ENCODE measurements around the gene NKX2-3. TPM values are rescaled to one million over a fixed set of nuclear protein-coding genes. Genes with fewer than 3 reads are reported as not detected.

Gene NKX2-3
- total RNA-seq = not detected

DNA sequence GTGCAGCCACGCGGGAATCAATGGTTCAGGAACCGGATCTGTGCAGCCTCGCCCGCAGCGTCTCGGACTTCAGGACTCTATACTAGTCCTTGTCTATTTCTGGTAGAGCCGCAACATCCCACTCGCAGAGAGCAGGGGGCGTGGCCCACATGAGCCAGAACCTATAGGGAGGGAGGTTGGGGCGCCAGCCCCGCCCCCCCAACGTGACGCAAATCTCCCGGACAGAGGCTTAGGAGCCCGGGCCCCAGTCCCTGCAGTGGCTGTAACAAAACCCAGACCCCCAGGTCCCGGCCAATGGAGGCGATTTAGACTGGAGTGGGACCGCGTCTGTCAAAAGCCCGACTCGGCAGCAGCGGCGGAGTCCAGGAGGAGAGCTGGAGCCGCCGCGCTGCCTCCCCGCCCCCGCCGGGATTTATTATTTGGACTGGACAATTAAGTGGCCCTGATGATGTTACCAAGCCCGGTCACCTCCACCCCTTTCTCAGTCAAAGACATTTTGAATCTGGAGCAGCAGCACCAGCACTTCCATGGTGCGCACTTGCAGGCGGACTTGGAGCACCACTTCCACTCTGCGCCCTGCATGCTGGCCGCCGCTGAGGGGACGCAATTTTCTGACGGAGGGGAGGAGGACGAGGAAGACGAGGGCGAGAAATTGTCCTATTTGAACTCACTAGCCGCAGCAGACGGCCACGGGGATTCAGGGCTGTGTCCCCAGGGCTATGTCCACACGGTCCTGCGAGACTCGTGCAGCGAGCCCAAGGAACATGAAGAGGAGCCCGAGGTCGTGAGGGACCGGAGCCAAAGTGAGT lies at the start of gene NKX2-3:
Gene NKX2-3 (plus strand): TSS at position 256 of the 809 bp plus-strand sequence. CDS start 190 bp downstream, at position 446.
- peak; percentile 77 for ATAC-seq (replicated peaks)
- Mint-ChIP-seq H3K4me3 (peak within 1 kb of the TSS; percentile 43), H3K36me3 (ENCODE audit: low read depth) (no peaks in the 10 kb centered on the region), H3K27ac (no peak within 1 kb of the TSS), H3K4me1 (peaks cover 16% of the 10 kb centered on the region), H3K9me3 (no peaks in the 10 kb centered on the region), H3K27me3 (peaks cover 65% of the 10 kb centered on the region)

DNA sequence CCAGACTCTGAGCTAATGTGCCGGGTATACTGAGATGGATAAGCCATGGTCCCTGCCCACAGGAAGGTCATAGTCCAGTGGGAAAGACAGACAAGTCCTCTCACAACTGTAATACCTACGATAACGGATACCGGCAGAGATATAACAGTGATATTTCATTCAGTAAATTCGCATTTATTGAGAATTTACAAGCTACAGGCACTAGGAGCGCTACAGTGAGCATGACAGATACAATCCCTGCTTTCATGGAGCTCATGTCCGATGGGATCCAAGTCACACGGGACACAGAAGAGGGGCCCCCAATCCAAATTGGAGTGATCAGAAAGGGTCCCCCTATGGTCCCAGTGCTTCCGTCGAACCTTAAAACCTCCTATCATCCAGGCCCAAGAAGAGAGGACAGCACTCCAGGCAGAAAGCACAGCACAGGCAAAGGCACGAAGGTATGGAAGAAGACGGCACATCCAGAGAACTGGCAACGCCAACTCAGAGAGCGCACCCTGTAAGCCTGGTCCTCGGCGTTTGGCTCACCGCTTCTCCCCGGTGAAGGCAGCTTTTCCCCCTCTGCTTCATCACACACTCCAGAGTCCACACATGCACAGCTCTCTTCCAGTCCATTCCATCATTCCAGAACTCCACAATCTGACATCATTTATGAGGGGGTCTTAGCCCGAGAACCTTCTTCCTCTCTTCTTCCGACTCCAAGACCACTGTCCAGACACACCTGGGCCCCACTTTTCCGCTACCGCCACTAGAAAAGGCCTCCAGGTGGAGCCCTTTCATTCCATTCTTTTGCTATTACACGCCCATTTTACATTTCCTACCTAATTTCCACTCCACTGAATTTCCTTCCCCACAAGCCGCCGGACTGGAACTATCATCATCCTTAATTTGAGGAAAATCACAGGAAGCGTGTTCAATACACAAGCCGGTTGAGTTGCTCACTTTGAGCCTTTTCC lies 47.8 kb upstream of the NKX2-3 start:
- H3K27ac Mint-ChIP-seq = no peak overlapping the region
- H3K9me3 Mint-ChIP-seq = no peaks in the 10 kb centered on the region
- no peaks in the 10 kb centered on the region for H3K36me3 Mint-ChIP-seq (ENCODE audit: low read depth)
- H3K27me3 Mint-ChIP-seq = peaks cover 42% of the 10 kb centered on the region
- no peak for ATAC-seq (replicated peaks)
- H3K4me1 Mint-ChIP-seq = no peaks in the 10 kb centered on the region
- H3K4me3 Mint-ChIP-seq = no peak overlapping the region

DNA sequence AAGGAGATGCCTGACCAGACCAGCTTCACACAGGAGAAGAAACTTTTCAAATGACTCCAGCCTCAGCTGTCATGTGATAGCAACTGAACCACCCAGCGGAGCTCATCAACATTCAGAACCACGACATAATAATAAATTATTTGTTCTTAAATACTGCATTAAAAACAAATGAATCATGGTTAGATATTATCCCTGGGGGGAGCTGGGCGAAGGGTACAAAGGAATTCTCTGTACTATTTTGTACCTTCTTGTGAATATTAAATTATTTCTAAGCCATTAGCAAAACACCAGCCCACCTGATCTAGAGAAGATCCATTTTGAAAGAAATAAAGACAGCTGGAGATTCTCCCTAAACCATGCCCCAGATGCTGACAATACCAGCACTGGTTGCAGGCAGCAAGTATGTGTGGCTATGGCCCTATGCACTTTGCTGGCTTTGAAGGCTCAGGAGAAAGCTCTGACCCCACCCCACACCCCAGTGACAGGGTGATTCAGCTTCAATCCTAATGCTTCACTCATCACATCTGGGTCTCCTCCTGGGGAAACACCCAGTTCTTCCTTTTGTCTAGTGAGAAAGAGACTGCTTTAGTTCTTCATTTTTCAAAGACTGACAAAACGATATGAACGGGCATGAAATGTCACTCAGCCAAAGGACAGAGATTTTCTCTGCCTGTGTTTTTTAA lies 45.5 kb upstream of the NKX2-3 start:
- Mint-ChIP-seq H3K4me3 (no peak overlapping the region), H3K27ac (no peak overlapping the region), H3K4me1 (no peaks in the 10 kb centered on the region), H3K36me3 (ENCODE audit: low read depth) (no peaks in the 10 kb centered on the region), H3K9me3 (no peaks in the 10 kb centered on the region), H3K27me3 (peaks cover 42% of the 10 kb centered on the region)
- no peak for ATAC-seq (replicated peaks)

DNA sequence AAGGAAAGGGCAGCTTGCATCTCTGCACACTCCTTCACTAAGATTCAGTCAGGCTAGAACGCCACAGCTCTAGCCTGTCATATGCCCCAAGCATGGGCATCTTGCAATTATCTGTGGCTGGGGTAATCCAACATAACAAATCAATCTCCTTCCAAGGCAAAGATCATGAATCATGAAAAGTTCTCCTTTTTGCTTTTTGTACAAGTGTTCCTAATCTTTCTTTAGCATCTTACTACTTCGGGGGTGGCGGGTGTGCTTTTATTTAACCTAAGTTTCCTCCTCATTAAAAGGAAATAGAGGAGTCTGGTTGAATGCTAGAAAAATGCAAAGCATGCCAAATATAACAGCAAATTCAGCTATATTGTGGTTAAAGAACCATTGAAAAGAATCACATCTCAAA lies 43.5 kb upstream of the NKX2-3 start:
- H3K27me3 Mint-ChIP-seq = peaks cover 42% of the 10 kb centered on the region
- H3K27ac Mint-ChIP-seq = no peak overlapping the region

DNA sequence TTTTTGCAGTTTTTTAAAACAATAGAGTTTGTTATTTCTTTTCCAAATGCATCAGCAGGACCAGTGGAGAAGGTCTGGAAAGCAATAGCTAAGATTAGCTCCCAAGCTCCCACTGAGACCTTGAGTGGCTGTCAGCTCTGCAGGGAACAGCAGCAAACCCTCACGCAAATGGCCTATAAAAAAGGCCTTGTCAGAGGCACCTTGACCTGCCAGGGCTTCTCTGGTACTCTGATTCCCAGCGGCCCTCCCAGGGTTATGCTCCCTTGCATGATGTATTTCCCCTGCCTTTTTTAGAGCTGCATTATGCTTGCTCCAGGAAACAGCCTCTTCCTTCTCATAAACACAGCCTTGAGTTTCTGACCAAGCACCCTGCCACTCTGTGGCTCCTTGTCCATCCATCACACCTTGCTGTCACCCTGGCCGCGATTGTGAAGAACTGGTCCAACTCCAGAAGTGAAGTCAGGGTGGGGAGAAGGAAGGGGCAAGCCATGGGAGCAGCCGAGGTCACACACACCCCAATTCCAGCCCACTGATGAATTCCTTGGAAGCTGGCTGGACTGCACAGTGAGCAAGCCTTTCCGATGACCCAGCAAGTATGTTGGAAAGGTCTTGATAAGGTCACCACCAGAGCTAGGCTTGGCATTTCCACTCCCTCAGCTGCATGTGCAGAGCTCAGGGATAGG lies 35.3 kb upstream of the NKX2-3 start:
- peaks cover 6% of the 10 kb centered on the region for H3K9me3 Mint-ChIP-seq
- no peak overlapping the region for H3K4me3 Mint-ChIP-seq
- H3K27ac Mint-ChIP-seq = no peak overlapping the region
- H3K27me3 Mint-ChIP-seq = peaks cover 22% of the 10 kb centered on the region
- no peaks in the 10 kb centered on the region for H3K4me1 Mint-ChIP-seq
- H3K36me3 Mint-ChIP-seq (ENCODE audit: low read depth) = no peaks in the 10 kb centered on the region
- no peak for ATAC-seq (replicated peaks)

More for the DNA sequence above, 43.5 kb upstream of the NKX2-3 start:
- no peak for ATAC-seq (replicated peaks)
- Mint-ChIP-seq H3K4me1 (no peaks in the 10 kb centered on the region), H3K36me3 (ENCODE audit: low read depth) (no peaks in the 10 kb centered on the region), H3K9me3 (no peaks in the 10 kb centered on the region), H3K4me3 (no peak overlapping the region)

DNA sequence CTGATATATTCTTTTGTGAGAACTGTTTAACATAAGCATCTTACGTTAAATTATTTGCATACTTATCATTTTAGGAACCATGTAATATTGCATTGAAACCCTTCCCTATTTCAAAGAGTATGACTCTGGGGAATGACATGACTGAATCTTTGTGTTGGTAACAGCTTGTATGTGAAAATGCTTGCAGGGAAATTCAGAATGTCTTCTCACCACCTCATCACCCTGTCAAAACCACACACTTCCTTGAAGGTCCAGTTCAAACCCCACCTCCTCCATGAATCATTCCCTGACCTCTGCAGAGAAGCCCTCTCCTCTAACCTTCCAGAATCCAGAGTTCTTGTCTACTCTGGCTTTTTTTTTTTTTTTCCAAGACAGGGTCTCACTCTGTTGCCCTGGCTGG lies 26.3 kb upstream of the NKX2-3 start:
- peaks cover 8% of the 10 kb centered on the region for H3K9me3 Mint-ChIP-seq
- H3K4me1 Mint-ChIP-seq = no peaks in the 10 kb centered on the region
- H3K27ac Mint-ChIP-seq = no peak overlapping the region
- H3K36me3 Mint-ChIP-seq (ENCODE audit: low read depth) = no peaks in the 10 kb centered on the region
- H3K27me3 Mint-ChIP-seq = peaks cover 36% of the 10 kb centered on the region
- H3K4me3 Mint-ChIP-seq = no peak overlapping the region
- ATAC-seq (replicated peaks) = no peak

DNA sequence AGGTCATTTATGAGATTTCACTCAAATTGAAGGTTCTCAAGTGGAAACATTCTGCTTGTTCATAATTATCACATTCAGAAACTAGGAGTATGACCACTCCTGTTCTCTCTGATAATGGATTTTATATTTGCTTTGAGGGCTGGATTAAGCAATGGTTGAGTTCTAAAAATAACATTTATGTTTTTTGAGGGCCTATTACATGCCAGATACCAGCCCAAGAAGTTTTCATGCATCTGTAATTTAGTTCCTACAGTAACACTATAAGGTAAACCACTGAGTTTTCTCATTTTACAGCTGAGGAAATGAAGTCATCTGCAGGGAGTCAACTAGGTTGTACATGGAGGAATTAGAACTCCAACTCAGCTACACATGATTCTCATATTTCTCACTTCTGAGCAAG lies 25.5 kb upstream of the NKX2-3 start:
- H3K36me3 Mint-ChIP-seq (ENCODE audit: low read depth) = no peaks in the 10 kb centered on the region
- no peak overlapping the region for H3K4me3 Mint-ChIP-seq
- H3K27ac Mint-ChIP-seq = no peak overlapping the region
- ATAC-seq (replicated peaks) = no peak
- H3K27me3 Mint-ChIP-seq = peaks cover 37% of the 10 kb centered on the region
- no peaks in the 10 kb centered on the region for H3K4me1 Mint-ChIP-seq
- peaks cover 8% of the 10 kb centered on the region for H3K9me3 Mint-ChIP-seq

DNA sequence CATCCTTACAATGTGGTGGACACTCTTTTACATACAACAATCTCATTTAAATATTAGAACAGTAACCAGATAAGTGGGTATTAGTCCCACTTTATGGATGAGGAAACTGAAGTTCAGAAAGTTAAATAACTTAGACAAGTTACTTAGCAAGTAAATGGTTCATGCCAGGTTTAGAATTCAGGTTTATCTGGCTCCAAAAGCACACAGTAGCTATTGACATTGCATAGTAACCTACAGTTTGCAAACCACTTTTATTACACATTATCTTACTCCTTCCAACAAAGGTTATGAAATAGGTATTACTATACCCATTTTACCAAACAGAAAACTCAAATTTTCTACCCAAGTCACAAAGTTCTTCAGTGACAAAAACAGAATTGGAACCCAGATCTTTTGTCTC lies 19.7 kb upstream of the NKX2-3 start:
- no peak overlapping the region for H3K4me3 Mint-ChIP-seq
- H3K9me3 Mint-ChIP-seq = peaks cover 8% of the 10 kb centered on the region
- H3K4me1 Mint-ChIP-seq = no peaks in the 10 kb centered on the region
- ATAC-seq (replicated peaks) = no peak
- no peaks in the 10 kb centered on the region for H3K36me3 Mint-ChIP-seq (ENCODE audit: low read depth)
- H3K27ac Mint-ChIP-seq = no peak overlapping the region
- H3K27me3 Mint-ChIP-seq = peaks cover 44% of the 10 kb centered on the region

DNA sequence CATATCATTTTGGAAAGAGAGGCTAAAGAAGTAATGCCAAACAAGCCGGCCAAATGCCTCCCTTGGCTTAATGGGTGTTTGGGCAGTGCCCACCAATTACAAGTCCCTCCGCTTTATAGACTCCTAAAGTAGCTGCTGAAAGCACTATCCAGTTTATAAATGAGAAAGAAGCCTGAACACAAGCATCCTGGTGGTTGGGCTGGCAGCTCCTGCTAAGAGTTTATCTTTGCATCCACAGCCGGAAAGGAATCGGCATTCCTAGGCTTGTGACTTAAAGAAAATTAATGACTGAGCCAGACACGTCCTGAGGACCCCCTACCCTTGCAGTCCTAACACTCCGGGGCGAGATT lies 13.1 kb upstream of the NKX2-3 start:
- Mint-ChIP-seq H3K36me3 (ENCODE audit: low read depth) (no peaks in the 10 kb centered on the region), H3K4me3 (no peak overlapping the region), H3K27me3 (peaks cover 50% of the 10 kb centered on the region), H3K27ac (no peak overlapping the region), H3K9me3 (no peaks in the 10 kb centered on the region), H3K4me1 (peaks cover 5% of the 10 kb centered on the region)
- no peak for ATAC-seq (replicated peaks)

DNA sequence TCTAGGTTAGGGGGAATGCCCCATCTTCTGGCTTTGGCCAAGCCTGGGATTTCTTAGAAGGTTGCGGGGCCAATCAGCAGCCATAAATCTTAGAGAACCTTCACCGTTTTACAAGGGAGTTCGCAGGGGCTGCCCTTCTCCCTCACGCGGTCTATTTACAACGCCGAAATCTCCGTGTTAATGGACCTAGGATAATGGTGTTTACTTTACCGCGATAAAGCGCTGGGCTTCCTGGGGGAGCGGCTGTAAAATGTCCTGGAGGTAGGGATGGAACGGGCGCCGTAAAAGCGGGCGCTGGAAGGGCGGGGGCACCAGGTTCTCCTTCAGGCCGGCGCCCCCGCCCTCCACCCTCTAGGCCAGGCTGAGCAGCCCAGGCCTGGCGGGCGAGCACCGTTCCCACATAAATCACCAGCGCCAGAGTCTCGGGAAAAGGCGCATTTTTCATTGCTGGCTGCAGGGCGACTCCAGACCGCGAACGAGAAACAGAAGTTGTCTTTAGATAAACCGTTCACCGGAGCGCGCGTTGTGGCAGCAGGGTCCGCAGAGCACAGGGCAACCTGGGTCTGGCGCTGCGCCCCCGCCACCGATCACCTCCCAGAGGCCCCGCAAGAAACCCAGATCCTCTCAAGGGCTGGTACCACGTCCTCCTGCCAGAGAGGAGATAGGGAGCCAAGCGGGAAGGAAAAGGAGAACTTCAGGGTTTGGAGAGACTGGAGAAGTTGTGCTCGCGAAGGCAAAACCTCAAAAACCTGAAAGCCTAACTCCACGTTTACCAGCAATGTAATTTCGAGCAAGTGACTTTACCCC lies 12.5 kb upstream of the NKX2-3 start:
- H3K36me3 Mint-ChIP-seq (ENCODE audit: low read depth) = no peaks in the 10 kb centered on the region
- no peaks in the 10 kb centered on the region for H3K9me3 Mint-ChIP-seq
- peaks cover 56% of the 10 kb centered on the region for H3K27me3 Mint-ChIP-seq
- peaks cover 5% of the 10 kb centered on the region for H3K4me1 Mint-ChIP-seq
- no peak overlapping the region for H3K27ac Mint-ChIP-seq
- H3K4me3 Mint-ChIP-seq = no peak overlapping the region
- no peak for ATAC-seq (replicated peaks)

DNA sequence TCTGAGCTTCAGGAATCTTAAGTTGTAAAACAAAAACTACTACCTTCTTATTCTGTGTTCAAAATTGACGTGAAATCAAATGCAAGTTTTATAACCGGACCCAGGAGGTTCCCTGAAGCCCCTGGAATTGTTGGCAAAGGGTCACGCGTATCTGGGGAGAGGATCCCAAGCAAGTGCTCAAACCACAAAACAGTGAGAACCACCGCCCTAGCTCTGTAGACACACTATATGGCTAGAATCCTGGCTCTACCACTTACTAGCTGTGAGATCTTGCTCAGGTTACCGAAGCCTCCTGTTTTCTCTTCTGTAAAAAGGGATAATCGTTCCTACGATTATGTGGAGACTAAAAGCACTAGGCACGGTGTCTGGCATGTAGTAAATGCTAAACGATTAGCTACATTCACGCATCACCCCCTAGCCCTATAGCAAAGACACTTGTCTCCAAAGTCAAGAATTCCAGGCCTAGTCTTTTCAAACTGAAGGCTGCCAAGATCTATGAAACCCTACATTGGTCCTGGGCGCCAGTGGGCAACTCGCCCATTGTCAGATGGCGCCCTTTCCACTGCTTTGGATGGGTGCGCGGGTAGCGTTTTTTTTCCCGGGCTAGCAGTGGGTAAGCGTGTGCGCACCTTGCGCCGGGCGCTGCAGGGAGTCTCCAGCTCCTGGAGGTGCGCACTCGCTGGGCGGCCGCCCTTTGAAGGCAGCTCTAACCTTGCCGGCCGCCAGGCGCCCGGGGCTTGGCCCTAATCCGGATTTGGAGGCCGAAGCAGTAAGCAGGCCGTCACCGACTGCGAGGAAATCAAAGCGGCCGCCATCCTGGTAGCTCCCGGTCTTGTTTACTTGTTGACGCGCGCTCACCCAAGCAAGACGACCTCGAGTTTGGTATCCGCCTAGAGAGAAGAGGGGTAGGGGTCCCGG lies 11.6 kb upstream of the NKX2-3 start:
- H3K9me3 Mint-ChIP-seq = no peaks in the 10 kb centered on the region
- no peak overlapping the region for H3K27ac Mint-ChIP-seq
- no peak overlapping the region for H3K4me3 Mint-ChIP-seq
- H3K4me1 Mint-ChIP-seq = peaks cover 5% of the 10 kb centered on the region
- ATAC-seq (replicated peaks) = no peak
- H3K36me3 Mint-ChIP-seq (ENCODE audit: low read depth) = no peaks in the 10 kb centered on the region
- peaks cover 60% of the 10 kb centered on the region for H3K27me3 Mint-ChIP-seq

DNA sequence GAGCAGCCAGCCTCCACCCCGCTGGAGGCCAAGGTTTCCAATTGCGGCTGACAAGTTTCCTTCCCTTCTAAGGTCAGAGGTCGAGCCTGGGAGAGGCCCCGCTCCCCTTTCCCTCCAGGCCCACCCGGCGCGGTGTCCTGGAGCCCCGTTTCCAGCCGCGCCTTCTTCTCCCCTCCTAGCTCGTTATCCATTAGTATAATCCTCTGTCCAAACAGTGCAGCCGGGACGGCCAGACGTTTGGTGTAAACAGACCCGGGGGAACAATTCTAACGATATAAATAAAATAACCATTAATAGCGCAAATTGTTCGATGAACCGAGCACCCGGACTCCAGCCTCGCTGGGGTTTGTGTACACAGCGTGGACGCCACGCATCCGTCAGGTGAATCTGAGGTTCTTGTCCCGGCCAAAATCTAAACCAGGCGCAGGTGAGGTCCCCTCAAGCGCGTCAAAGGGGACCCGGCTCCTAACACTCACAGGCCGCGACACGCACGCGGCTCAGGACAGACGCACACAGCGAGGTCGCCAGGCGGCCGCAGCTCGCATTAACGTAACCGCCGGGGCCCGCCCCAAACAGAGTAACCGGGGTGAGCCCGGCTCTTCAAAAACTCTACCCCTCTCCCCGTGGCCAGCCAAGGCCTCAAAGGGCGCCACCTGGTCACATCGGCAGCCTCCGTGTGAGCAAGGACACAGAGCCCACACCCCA lies 10.8 kb upstream of the NKX2-3 start:
- ATAC-seq (replicated peaks) = no peak
- Mint-ChIP-seq H3K9me3 (no peaks in the 10 kb centered on the region), H3K36me3 (ENCODE audit: low read depth) (no peaks in the 10 kb centered on the region)

More for the DNA sequence above, 10.8 kb upstream of the NKX2-3 start:
- Mint-ChIP-seq H3K27ac (no peak overlapping the region), H3K4me1 (peaks cover 5% of the 10 kb centered on the region), H3K4me3 (no peak overlapping the region), H3K27me3 (peaks cover 64% of the 10 kb centered on the region)
